ENCODE data around the gene RALGPS1. TPM values are rescaled to one million over a fixed set of nuclear protein-coding genes. Genes with fewer than 3 reads are reported as not detected.

The RALGPS1 gene
- total RNA-seq, 2 experiments from 2014 or later: 2.5 to 4.1 TPM

DNA sequence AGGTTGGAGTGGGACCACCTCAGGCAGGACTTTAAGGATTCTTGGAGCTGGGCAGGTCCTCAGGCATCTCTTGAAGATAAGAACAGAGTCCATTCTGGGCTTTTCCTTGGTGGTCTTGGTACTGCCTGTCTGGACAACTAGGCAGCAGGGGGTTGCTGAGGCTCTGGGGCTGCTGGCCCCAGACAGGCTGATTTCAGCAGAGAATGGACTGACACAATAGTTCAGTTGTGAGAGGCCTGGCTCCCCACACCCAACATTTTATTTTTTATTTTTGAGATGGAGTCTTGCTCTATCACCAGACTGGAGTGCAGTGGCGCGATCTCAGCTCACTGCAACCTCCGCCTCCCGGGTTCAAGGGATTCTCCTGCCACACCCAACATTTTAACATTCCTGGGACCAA is 203.2 kb downstream of the RALGPS1 start:
- H3K4me1 Mint-ChIP-seq (ENCODE audit: low read depth): peaks cover 38% of the 10 kb centered on the region
- H3K36me3 Mint-ChIP-seq (ENCODE audit: low read depth): peaks cover 4% of the 10 kb centered on the region
- no peak overlapping the region for H3K4me3 Mint-ChIP-seq
- H3K27me3 Mint-ChIP-seq (ENCODE audit: low read depth): peaks cover 20% of the 10 kb centered on the region
- ChIA-PET POLR2A (no interaction called here), CTCF (interaction anchor here (1.5 kb wide), 1 partner anchor 152 kb away, joined by 3 read pairs; no protein-coding TSS in a partner anchor)
- no peaks in the 10 kb centered on the region for H3K9me3 Mint-ChIP-seq (ENCODE audit: insufficient read depth)
- no peak overlapping the region for H3K27ac Mint-ChIP-seq
- DNase-seq (no peak), ATAC-seq (no peak)

DNA sequence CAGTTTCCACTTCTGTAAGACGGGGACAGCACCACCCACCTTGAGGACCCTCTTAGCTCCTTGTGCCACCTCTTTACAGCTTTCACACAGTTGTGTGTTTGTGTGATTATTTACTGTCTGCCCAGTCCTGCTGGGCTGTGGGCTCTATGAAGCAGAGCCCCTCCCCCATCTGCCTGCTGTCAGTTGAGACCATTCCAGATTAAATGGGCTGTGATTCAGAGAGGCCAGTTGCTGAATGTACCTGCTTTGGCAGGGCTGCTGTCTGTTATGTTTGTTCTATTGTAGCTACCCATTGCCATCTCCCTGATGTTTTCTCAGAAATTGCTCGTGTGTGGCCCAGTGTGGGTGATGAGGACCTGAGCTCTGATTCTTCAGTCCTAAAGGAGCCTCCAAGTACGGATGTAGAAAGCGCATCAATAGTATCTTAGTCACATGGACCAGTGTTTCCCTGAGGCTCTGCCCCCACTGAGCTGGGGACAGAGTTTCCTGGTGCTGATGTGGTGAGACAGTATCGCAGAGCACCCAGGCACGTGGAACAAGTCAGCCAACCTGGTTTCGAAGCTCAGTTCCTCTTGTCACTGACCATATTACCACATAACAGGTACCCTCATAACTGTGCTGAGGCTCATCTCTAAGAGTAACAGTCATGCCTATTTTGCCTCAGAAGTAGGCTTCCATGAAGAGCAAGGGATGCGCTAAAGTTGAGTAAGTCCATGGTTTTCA is 204.2 kb downstream of the RALGPS1 start:
- peaks cover 4% of the 10 kb centered on the region for H3K36me3 Mint-ChIP-seq (ENCODE audit: low read depth)
- ATAC-seq (peak; percentile 38), DNase-seq (peak; percentile 39)
- ChIA-PET POLR2A (interaction anchor here (0.6 kb wide), 1 partner anchor 269 kb away, joined by 3 read pairs; no protein-coding TSS in a partner anchor), CTCF (interaction anchor here (1.8 kb wide), 1 partner anchor 133 kb away, joined by 8 read pairs; no protein-coding TSS in a partner anchor)
- H3K4me1 Mint-ChIP-seq (ENCODE audit: low read depth): peaks cover 38% of the 10 kb centered on the region
- H3K27ac Mint-ChIP-seq: no peak overlapping the region
- no peaks in the 10 kb centered on the region for H3K9me3 Mint-ChIP-seq (ENCODE audit: insufficient read depth)
- H3K27me3 Mint-ChIP-seq (ENCODE audit: low read depth): peaks cover 29% of the 10 kb centered on the region
- H3K4me3 Mint-ChIP-seq: no peak overlapping the region

DNA sequence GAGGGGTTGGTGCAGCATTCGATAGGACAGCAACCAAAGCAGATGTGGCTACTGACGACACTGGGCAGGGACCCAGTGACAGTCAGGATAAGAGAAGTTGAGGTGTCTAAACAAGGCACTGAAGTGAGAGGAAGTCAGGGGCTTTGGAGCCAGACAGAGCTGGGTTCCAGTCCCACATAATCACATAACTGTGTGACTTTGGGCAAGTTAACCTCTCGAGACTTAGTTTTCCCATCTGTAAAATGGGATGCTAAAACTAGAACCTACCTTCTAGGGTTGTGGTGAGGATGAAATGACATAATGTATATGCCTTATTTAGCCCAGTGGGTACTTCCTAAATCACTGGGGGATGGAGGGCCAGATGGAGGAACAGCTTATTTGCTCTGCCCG is 204.7 kb downstream of the RALGPS1 start:
- peaks cover 32% of the 10 kb centered on the region for H3K27me3 Mint-ChIP-seq (ENCODE audit: low read depth)
- peaks cover 38% of the 10 kb centered on the region for H3K4me1 Mint-ChIP-seq (ENCODE audit: low read depth)
- H3K9me3 Mint-ChIP-seq (ENCODE audit: insufficient read depth): no peaks in the 10 kb centered on the region
- H3K36me3 Mint-ChIP-seq (ENCODE audit: low read depth): peaks cover 4% of the 10 kb centered on the region
- no peak for DNase-seq
- ATAC-seq: no peak
- no peak overlapping the region for H3K27ac Mint-ChIP-seq
- no peak overlapping the region for H3K4me3 Mint-ChIP-seq
- CTCF ChIA-PET: interaction anchor here (1.8 kb wide), 1 partner anchor 133 kb away, joined by 8 read pairs; no protein-coding TSS in a partner anchor
- POLR2A ChIA-PET: interaction anchor here (0.6 kb wide), 1 partner anchor 270 kb away, joined by 3 read pairs; no protein-coding TSS in a partner anchor

DNA sequence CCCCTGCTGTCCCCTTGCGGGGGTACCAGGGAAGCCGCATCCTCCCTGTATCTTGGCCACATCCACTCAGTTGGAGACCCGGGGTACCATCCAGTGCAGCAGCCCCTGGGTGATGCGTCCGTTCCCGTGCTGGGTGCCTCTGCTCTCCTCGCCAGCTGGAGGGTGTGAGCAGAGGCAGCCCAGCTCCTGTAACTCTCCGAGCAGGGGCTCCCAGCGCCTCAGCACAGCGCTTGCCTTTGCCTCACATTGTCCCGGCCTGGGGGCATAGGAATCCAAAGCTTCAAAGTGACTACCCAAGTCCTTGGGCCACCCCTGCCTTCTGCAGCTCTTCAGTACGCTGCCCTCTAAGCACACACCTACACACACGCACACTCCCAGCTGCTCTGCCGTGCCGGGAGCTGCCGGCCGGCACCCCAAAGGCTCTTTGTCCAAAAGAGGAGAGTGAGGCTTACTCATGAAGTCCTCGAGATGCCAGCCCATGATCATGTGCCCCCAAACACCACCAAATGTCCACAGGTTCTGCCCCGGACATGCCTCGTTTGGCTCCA is 207.1 kb downstream of the RALGPS1 start:
- H3K36me3 Mint-ChIP-seq (ENCODE audit: low read depth): peaks cover 4% of the 10 kb centered on the region
- H3K4me1 Mint-ChIP-seq (ENCODE audit: low read depth): peaks cover 23% of the 10 kb centered on the region
- no peak overlapping the region for H3K27ac Mint-ChIP-seq
- H3K9me3 Mint-ChIP-seq (ENCODE audit: insufficient read depth): no peaks in the 10 kb centered on the region
- H3K27me3 Mint-ChIP-seq (ENCODE audit: low read depth): peaks cover 52% of the 10 kb centered on the region
- ChIA-PET POLR2A (no interaction called here), CTCF (no interaction called here)
- no peak overlapping the region for H3K4me3 Mint-ChIP-seq
- DNase-seq (no peak), ATAC-seq (no peak)

DNA sequence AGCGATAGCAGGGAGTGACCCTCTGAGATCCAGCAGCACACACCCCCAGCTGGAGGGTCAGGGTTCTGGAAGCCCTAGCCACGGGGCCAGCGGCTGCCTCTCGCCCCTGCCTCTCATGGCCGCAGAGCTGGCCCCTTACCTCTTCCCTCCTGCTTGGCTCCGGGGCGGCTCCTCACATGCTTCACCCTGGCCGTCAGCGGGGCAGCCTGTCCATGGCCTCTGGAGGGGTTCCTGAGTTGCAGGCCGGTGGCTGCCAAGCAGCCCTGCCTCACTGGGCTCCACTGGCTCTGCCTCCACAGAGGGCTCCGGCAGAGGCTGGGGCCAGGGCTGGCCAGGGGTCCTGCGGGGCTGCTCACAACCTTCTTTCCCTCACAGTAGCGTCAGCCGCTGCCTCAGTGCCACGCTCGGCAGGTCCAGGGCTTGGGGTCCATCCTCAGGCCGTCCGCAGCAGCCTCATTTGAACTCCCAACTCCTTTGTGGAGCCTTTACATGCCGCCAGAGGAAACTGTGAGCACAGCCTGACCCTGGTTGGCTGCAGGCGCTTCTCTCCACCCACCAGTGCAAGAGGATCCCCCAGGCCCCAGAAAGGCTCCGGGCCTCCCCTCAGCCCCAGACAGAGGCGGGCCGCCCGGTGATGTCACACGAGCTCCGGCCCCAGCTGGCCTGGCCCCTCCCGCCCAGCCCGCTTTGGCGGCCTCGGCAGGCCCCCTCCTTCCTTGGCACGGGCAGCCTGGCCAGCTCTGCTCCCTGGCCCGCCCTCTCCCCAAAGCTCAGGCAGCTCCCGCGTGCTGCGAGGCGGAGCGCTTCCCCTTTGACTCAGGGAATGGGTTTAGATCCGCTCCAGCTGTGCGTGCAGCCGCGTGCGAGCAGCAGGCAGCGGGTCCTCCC is 207.8 kb downstream of the RALGPS1 start, which contains the start of gene ANGPTL2:
Gene ANGPTL2, minus strand, starts transcription at position 460 of the 888 bp plus-strand sequence. CDS start 13,904 bp downstream, outside the sequence.
- Mint-ChIP-seq H3K27ac (no peak within 1 kb of the TSS), H3K36me3 (ENCODE audit: low read depth) (no peaks in the 10 kb centered on the region), H3K4me1 (ENCODE audit: low read depth) (peaks cover 16% of the 10 kb centered on the region), H3K9me3 (ENCODE audit: insufficient read depth) (no peaks in the 10 kb centered on the region), H3K27me3 (ENCODE audit: low read depth) (peaks cover 58% of the 10 kb centered on the region), H3K4me3 (no peak within 1 kb of the TSS)
- DNase-seq (no peak), ATAC-seq (peak; percentile 49)
- ChIA-PET CTCF (interaction anchor here (0.6 to 1.0 kb wide), 3 partner anchors 19 to 229 kb away, joined by 3 to 4 read pairs (median 3); no protein-coding TSS in a partner anchor), POLR2A (no interaction called here)

DNA sequence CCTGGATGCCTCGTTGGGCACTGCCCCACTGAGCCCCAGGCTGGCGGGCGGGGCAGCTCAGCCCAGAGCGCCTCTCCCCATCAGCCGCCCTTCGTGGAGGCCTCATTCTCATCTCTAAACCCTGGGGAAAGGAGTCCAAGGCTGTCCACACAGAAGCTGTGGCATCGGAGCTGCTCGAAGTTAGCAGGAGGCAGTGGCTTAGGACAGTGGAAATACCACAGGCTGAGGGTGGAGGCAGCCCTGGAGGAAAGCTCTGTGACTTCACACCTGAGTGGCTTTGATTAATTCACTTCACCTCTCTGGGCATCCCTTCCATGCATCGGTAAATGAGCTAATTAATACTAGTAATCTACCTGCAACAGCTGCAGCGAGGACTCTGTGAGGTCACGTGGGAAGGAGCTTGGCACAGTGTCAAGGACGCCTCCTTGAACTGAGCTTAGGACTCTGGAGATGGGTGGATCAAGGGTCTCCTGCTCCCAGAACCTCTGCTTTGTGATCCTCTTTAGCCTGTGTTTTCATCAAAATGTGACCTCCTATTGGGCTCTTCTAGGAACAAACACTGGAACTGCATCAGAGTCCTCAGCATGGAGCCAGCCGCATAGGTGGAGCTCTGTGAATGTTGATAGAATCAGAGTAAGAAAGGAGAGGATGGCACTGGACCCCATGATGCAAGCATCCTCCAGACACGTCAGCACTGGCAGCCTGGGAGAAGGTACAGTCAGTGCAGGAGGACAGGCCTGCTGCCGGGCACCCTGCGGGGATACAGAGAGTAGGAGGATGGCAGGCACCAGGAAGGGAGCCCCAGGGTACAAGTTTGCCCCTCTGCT is 208.7 kb downstream of the RALGPS1 start:
- H3K4me1 Mint-ChIP-seq (ENCODE audit: low read depth): peaks cover 10% of the 10 kb centered on the region
- DNase-seq (no peak), ATAC-seq (peak; percentile 13)
- H3K9me3 Mint-ChIP-seq (ENCODE audit: insufficient read depth): no peaks in the 10 kb centered on the region
- H3K27ac Mint-ChIP-seq: no peak overlapping the region
- CTCF ChIA-PET: interaction anchor here (0.9 to 1.0 kb wide), 2 partner anchors 20 to 74 kb away, joined by 3 read pairs; no protein-coding TSS in a partner anchor
- POLR2A ChIA-PET: no interaction called here
- no peaks in the 10 kb centered on the region for H3K36me3 Mint-ChIP-seq (ENCODE audit: low read depth)
- no peak overlapping the region for H3K4me3 Mint-ChIP-seq
- peaks cover 59% of the 10 kb centered on the region for H3K27me3 Mint-ChIP-seq (ENCODE audit: low read depth)

DNA sequence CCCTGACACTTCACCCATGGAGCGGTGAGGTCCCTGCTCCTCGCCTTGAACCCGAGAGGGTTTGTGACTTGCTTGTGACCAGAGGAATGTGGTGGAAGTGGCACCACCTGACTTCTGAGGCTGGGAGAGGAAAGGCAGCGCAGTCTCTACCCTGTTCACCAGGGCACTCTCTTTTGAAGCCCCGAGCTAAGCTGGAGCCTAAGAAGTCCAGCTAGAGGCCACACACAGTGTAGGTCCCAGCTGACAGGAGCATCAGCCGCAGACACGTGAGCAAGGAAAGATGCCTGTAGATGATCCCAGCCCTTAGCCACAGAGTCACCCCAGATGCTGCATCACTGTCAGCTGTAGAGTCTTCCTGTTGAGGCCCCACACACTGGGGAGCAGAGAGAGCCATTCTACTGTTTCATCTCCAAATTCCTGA is 209.5 kb downstream of the RALGPS1 start:
- Mint-ChIP-seq H3K4me1 (ENCODE audit: low read depth) (peaks cover 3% of the 10 kb centered on the region), H3K27me3 (ENCODE audit: low read depth) (peaks cover 59% of the 10 kb centered on the region), H3K9me3 (ENCODE audit: insufficient read depth) (no peaks in the 10 kb centered on the region), H3K36me3 (ENCODE audit: low read depth) (no peaks in the 10 kb centered on the region), H3K4me3 (no peak overlapping the region), H3K27ac (no peak overlapping the region)
- ATAC-seq (no peak), DNase-seq (no peak)
- POLR2A ChIA-PET: interaction anchor here (0.9 kb wide), 1 partner anchor 8 kb away, joined by 3 read pairs; no protein-coding TSS in a partner anchor
- CTCF ChIA-PET: interaction anchor here (0.8 to 1.3 kb wide), 2 partner anchors 14 to 184 kb away, joined by 3 read pairs; no protein-coding TSS in a partner anchor

DNA sequence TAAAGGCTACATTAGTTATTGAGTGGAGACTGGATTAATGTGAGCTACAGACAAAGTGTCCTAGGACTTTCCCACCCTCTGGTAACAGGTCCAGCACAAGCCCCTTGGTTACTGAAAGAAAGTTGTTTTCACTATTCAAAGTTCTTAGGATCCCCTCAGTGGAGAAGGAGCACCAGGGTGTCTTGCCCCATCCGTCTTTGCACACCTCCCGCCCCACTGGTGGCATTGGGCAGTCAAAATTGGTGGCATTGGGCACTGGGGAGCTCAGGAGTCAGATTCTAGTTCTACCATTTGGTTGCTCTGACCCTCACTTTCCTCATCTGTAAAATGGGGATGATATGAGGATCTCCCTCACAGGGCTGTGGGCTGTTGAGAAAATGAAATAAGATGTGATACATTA is 210.2 kb downstream of the RALGPS1 start:
- ChIA-PET CTCF (interaction anchor here (0.8 to 1.3 kb wide), 2 partner anchors 13 to 184 kb away, joined by 3 read pairs; no protein-coding TSS in a partner anchor), POLR2A (interaction anchor here (0.9 kb wide), 1 partner anchor 9 kb away, joined by 3 read pairs; no protein-coding TSS in a partner anchor)
- no peak overlapping the region for H3K4me3 Mint-ChIP-seq
- no peaks in the 10 kb centered on the region for H3K9me3 Mint-ChIP-seq (ENCODE audit: insufficient read depth)
- no peaks in the 10 kb centered on the region for H3K4me1 Mint-ChIP-seq (ENCODE audit: low read depth)
- ATAC-seq (no peak), DNase-seq (no peak)
- H3K36me3 Mint-ChIP-seq (ENCODE audit: low read depth): no peaks in the 10 kb centered on the region
- no peak overlapping the region for H3K27ac Mint-ChIP-seq
- peaks cover 59% of the 10 kb centered on the region for H3K27me3 Mint-ChIP-seq (ENCODE audit: low read depth)

DNA sequence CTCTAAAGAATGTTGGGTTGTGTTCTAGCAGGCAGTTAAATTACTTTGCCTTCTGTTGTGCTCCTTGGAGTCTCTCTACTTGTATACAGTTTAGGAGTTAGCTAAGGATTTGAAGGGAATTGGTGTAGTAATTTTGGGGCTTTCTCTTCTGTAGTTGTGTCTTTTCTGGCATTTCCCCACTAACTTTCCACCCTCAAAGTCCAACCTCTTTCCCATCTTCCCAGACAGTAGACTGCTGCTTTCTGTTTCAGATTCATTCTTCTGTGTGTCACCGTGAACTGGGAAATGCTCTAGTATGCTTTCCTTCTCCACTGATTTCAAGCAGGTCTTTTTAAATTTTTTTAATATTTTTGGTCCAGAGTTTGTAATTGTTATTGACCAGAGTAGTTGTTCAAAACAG is 212.4 kb downstream of the RALGPS1 start:
- CTCF ChIA-PET: no interaction called here
- POLR2A ChIA-PET: no interaction called here
- Mint-ChIP-seq H3K9me3 (ENCODE audit: insufficient read depth) (no peaks in the 10 kb centered on the region), H3K4me1 (ENCODE audit: low read depth) (no peaks in the 10 kb centered on the region), H3K27ac (no peak overlapping the region), H3K27me3 (ENCODE audit: low read depth) (peaks cover 46% of the 10 kb centered on the region), H3K36me3 (ENCODE audit: low read depth) (no peaks in the 10 kb centered on the region), H3K4me3 (no peak overlapping the region)
- ATAC-seq (no peak), DNase-seq (no peak)

DNA sequence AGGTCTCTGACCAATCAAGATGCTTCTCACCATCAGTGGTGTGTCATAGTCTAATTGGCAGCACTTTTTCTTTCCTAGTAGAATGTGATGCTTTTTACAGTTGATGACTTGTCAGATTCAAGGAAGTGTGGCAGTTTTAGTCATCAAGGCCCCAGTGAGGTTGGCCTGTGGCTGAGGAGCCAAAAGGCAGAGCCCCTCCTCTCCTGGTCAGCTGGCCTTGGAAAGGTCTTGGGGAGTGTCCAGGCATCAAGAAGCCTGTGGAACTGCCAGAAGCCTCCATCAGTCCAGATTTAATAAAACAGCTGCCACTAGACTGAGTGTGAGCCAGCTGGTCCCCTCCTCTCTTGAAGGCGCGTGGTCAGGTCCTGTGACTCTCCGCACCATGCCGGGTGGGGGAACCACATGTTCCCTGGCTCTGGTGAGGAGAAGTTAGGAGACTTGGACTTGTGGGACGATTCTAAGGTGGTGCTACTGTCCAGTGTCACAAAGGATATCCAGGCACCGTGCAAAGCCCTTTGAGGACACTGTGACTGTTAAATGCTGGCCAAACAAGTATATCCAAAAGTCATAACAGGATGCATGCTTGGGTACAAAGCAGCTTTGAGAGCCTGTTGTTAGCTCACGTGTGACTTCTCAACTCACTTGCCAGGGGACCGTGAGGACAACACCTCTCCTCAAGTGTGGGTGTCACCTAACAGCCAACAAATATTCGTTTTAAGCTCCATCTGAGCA is 213.9 kb downstream of the RALGPS1 start:
- POLR2A ChIA-PET: interaction anchor here (0.5 kb wide), 1 partner anchor 221 kb away, joined by 3 read pairs; no protein-coding TSS in a partner anchor
- ATAC-seq (no peak), DNase-seq (no peak)
- Mint-ChIP-seq H3K27me3 (ENCODE audit: low read depth) (peaks cover 32% of the 10 kb centered on the region), H3K27ac (no peak overlapping the region), H3K4me1 (ENCODE audit: low read depth) (no peaks in the 10 kb centered on the region), H3K4me3 (no peak overlapping the region), H3K9me3 (ENCODE audit: insufficient read depth) (no peaks in the 10 kb centered on the region), H3K36me3 (ENCODE audit: low read depth) (no peaks in the 10 kb centered on the region)
- CTCF ChIA-PET: no interaction called here

Data from activated CD8-positive, alpha-beta T cell treated with anti-CD3 and anti-CD28 coated beads, Interleukin-2, amount 10 ng/mL, durations not matched to agents 7 days and 5 days (primary cell).